Right lobe of liver (tissue), 4 donors: ENCODE results near the gene CD164.

Experiments
- CTCF ChIP-seq, 4 donors: fragments of 200-600 bp in 3 of 4; fragments of 450-650 bp in 1 of 4; IDR thresholded peaks; one replicate each; pipeline versions ENCODE4 v1.5.1 to v1.8.0; 2016 to 2022; ENCODE audit warnings: antibody characterized with exemption in 4 of 4, mild to moderate bottlenecking in 2 of 4
- POLR2A ChIP-seq: fragments of 450-650 bp; IDR thresholded peaks from one replicate; pipeline ENCODE4 v1.6.1; 2017; ENCODE audit warnings: antibody characterized with exemption, mild to moderate bottlenecking
- donor health status: DM: no; HTN: no; CAD: no.
- donor health status: DM: no; HTN: no; CAD: no.
- donor health status: DM: no; HTN: yes; CAD: no.

DNA sequence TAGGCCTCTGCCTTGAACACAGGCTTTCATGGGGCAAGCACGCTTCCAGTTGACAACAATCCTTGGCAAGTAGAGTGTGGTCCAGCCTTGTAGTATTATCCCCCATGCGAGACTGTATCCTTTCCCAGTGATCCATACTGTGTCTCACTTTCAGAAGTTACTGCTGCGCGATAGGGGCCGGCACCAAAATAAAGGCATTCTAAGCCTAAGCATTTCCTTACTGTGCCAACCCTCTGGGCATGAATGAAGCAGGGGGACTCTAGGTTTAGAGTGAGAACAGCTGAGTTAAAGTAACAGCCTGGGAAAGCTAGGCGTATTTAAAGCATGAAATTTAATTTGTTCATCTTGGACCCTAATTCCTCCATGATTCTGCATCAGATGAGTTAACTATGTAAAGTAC, 39.4 kb downstream of the CD164 start:
- TF ChIP-seq CTCF (IDR thresholded peaks at IDR 0.05), result no peak
- no peak for TF ChIP-seq POLR2A
